Non-pigmented ciliary epithelial cell (primary cell): ENCODE data around the gene KRT86.
"Not testable (repeated sequence)": the region's sequence is repeated elsewhere in the genome, so short reads cannot be mapped to it uniquely, and the experiment has no call there.

ENCODE experiments used
- DNase-seq: peaks from one replicate; pipeline ENCODE4 v3.0.0-alpha.2; 2010; ENCODE audit warnings: low read depth

KRT86 gene

DNA sequence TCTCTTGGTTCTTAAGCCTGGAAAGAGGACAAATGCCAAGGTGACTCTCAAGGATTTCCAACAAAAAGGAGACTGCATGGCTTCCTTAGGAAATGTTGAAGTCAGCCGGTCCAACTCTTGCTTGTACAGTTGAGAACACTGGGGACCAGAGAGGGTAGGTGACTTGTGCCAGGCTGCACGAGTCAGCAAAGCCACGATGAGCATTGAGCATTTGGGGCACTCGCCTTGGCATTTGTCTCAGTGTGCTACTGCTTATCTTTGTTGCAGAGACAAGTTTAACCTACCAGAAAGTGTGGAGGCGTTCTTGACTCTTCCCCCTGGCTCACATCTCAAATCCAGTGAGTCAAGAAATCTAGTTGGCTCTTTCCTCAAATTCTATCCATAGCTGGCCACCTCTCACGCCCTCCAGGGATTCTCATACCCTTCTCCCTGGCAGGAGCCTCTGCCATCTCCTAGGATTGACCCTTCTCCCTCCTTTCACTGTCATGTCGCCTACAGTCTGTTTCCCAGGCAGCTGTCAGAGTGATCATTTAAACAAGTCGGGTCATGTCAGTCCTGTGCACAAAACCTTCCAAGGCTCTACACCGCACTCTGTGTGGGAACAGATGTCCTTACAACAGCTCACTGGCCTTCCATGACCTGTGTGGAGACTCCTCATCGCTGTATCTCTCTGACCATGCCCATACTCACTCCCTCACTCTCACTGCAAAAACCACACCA, 64.0 kb downstream of the KRT86 start:
- no peak for DNase-seq

- DNase-seq, result no peak
Measured at GRCh38 chr12:52341066-52341580, 66.7 kb downstream of the KRT86 start.

DNA sequence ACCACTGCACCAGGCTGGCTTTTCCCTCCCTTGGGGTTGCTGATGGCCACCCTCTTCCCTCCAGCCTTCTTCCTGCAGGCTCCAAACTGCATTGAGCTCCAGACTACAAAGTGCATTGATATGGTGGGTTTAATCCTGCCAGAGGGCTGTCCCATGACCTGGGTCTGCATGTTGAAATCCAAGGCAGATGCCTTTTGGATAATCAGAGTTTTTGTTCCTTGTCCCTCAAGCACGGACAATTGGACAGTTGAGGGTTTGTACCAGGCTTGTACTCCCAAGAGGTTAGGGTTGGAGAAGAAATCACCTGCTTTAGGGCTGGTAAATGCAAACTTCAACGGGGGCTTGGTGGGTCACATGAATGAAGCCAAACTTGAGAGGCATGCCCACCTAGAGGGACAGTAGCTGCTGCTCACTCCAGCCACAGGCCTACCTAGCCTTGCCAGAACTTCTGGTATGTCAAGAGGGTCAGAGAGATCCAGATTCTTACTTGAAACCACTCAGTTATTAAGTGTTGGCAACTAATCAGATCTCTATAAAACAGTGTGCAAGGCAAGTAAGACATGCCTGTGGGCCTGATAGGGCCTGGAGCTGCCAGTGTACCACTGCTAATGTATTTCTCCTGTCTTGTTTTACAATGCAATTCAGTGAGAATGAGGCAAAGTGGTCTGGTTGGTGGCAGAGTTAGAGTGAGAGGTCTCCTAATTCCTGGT, 68.5 kb downstream of the KRT86 start:
- no peak for DNase-seq

GRCh38 chr12:52343550-52343949, 69.1 kb downstream of the KRT86 start:
- no peak for DNase-seq

- DNase-seq, result no peak
Measured at GRCh38 chr12:52344111-52344510, 69.7 kb downstream of the KRT86 start.

DNA sequence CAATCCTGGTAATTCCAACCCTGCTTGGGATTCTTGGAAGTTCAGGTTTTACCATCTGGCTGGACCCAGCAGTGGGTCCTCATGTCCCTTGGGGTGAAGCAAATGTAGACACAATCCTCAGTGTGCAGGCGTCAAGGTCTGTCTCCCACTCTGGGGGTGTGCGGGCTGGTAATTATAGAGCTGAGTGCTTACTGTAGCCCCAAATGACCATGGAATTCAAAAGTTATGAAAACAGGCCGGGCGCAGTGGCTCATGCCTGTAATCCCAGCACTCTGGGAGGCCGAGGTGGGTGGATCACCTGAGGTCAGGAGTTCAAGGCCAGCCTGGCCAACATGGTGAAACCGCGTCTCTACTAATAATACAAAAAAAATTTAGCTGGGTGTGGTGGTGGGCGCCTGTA, 70.6 kb downstream of the KRT86 start:
- DNase-seq, result not testable (repeated sequence)

DNA sequence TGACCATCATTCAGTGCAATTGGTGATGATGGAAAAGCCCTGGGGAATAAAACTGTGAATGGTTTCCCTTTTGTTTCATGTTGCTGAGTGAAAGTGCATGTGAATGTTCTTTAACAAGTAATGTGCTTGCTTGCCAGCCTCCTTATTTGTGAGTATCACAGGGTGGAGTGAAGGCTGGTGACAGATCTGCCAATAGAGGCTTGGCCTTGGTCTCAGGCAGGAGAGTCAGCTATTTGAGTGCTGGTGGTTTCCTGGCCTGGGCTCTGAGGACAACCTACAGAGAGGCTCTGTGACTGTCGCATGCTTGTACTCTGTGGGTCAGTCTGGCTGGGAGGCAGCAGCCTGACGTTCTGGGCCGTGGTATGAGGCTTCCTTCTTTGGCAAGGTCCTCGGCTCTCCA, 72.1 kb downstream of the KRT86 start:
- no peak for DNase-seq

- no peak for DNase-seq
Measured at GRCh38 chr12:52347016-52347415, 72.6 kb downstream of the KRT86 start.

DNA sequence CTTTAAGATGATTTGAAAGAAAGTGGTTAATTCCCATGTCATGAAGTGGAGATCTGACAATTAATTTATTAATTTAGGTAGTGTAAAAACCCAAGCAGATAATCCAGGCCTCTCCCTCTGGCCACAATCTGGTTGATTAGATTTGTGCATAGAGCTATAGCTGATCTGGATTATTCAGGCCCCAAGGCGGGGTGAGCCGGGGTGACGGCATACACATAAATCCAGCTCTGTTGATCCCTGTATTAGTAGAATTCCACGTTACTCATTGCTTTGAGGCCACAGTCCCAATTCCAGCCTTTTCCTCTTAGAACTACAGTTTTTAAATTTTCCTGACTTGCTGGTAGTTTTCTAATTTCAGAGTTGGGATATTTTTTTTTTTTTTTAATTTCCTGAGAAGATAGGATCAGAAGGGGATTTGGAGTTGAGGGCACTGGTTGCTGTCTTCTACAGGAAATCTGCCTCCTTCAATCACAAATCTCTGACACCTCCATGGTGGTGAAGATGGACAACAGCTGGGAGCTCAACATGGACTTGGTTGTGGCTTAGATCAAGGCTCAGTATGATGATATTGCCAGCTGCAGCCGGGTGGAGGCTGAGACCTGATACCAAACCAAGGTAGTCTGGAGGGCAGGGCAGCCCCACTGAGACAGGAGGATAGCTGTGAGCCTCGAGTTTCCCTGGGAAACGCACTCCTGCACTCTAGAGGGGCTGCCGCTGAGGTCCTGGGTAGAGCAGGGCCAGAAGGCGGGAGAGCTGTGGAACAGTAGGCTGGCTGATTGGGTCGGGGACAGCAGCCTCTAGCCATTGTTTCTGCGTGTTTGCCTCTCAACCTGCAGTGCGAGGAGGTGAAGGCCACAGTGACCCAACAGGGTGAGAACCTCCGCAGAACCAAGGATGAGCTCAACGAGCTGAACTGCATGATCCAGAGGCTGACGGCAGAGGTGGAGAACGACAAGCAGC, 73.4 kb downstream of the KRT86 start:
- no peak for DNase-seq

- DNase-seq, result no peak
Measured at GRCh38 chr12:52349196-52349595, 74.8 kb downstream of the KRT86 start.

- DNase-seq, result no peak
Measured at GRCh38 chr12:52350021-52350620, 75.7 kb downstream of the KRT86 start.

DNA sequence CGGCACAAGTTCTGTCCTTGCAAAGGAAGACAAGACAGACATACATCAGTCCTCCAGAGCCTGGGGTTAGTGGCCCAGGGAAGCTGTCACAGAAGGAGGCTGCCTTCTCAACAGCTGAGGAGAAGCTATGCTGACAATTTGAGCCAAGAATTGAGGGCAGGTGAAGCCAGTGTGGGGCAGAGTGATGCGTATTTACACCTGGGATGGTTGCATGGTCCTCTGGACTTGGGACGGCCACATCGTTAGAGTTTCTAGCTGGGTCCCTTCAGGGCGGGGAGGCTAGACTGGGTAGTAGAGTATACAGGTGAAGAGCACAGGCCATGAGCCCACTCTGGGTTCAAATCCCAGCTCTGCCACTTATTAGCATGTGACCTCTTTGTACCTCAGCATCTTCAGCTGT, 76.3 kb downstream of the KRT86 start:
- no peak for DNase-seq

GRCh38 chr12:52351196-52352059, 77.0 kb downstream of the KRT86 start:
- no peak for DNase-seq

- no peak for DNase-seq
Measured at GRCh38 chr12:52352951-52353350, 78.5 kb downstream of the KRT86 start.

DNA sequence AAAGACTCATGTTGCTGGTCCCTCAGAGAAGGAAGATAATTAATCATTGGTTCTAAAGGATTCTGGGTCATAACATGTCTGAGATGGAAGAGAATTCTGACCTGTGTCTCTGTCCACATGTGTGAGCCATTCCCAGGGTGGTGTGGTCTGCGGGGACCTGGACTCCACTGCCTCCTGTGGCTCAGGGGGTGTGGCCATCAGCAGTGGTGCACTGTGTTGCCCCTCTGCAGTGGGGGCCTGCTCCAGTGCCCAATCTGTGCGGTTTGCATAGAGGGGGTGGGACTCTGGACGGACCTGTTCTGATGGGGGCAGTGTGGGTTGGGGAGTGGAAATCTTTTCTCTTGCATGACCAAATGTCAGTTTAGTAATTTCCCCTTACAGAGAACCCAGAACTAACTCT, 79.3 kb downstream of the KRT86 start:
- DNase-seq, result no peak

- DNase-seq, result no peak
Measured at GRCh38 chr12:52354200-52354599, 79.8 kb downstream of the KRT86 start.

- no peak for DNase-seq
Measured at GRCh38 chr12:52355176-52355575, 80.7 kb downstream of the KRT86 start.

DNA sequence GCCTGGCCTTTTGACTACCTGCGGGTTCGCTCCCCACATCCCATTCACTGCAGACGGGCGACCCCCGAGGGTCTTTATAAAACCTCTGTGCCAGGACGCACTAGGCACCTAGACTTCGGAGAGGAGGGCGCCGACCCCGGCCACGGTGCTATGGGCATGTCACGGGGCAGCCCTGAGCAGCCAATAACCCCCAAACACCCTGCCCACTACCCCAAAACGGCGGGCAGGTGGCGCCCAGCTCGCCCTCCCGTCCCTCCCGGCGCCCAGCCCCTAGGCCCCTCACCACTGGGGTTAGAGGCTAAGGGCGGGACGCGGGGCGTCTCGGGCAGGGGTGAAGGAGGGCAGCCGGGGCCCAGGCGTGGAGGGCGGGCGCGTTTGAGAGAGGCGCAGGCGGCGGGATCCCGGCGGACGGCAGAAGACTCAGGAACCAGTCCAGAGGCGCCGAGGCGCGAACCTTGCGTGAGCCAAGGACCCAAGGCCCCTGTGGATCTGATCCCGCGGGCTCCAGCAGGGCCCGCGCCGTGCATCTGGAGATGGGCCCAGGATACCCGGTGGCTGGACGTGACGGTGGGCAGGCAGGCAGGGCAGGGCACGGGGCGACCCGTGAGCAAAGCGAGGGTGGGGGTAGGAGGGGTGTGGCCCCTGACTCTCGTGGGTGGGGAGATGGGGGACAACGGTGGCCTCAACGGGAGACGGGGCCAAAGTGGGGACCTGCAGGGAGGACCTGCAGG, 81.8 kb downstream of the KRT86 start:
- DNase-seq, result no peak

- DNase-seq, result no peak
Measured at GRCh38 chr12:52356762-52357580, 82.5 kb downstream of the KRT86 start.
